Vagina (tissue), 2 donors: ENCODE measurements around the gene PIM1.

Experiments
- POLR2AphosphoS5 ChIP-seq, 2 donors: sonication (generic); formaldehyde crosslinking; IDR thresholded peaks; one replicate each; pipeline ENCODE4 v1.9.0; 2017; ENCODE audit warnings: antibody characterized with exemption in 2 of 2, mild to moderate bottlenecking in 2 of 2, low read depth in 1 of 2; ENCODE audit not compliant: insufficient read depth in 1 of 2
- TF ChIP-seq, protein P1 (sequence below), 3 experiments: fragments of 450-650 bp in 2 of 3; fragments of 200-600 bp in 1 of 3; sonication (generic) in 1 of 3; IDR thresholded peaks; one replicate each; pipeline ENCODE4 v1.5.1; 2017 to 2019; ENCODE audit warnings: antibody characterized with exemption in 3 of 3, mild to moderate bottlenecking in 2 of 3, moderate library complexity in 2 of 3

DNA sequence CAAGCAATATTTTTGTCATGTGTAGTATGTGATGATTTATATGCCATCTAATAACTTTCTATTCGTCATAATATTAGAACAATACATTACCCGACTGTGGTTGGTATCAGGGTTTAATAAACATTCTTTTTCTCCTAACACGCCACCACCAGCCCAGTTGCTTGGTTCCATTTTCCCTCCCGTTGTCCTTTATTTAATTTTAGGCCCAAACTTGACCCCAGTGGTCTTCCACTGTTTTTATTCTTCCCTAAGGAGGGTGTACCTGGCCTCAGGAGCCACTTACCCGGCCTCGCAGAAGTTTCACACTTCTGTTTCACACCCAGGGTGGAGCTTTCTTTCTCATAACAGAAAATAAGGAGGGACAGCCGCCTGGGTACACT lies 33.1 kb upstream of the PIM1 start:
- TF ChIP-seq POLR2AphosphoS5 (IDR thresholded peaks at IDR 0.05; ENCODE audit: insufficient read depth in 1 of 2, low read depth in 1 of 2), result no peak
- TF ChIP-seq, protein P1, sequence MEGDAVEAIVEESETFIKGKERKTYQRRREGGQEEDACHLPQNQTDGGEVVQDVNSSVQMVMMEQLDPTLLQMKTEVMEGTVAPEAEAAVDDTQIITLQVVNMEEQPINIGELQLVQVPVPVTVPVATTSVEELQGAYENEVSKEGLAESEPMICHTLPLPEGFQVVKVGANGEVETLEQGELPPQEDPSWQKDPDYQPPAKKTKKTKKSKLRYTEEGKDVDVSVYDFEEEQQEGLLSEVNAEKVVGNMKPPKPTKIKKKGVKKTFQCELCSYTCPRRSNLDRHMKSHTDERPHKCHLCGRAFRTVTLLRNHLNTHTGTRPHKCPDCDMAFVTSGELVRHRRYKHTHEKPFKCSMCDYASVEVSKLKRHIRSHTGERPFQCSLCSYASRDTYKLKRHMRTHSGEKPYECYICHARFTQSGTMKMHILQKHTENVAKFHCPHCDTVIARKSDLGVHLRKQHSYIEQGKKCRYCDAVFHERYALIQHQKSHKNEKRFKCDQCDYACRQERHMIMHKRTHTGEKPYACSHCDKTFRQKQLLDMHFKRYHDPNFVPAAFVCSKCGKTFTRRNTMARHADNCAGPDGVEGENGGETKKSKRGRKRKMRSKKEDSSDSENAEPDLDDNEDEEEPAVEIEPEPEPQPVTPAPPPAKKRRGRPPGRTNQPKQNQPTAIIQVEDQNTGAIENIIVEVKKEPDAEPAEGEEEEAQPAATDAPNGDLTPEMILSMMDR (IDR thresholded peaks at IDR 0.05), result no peak
